HG03039 (cell line): Measurements from ENCODE around the gene MAP9.
"Not testable (repeated sequence)": the region's sequence is repeated elsewhere in the genome, so short reads cannot be mapped to it uniquely, and the experiment has no call there.

ENCODE experiments used
- ATAC-seq: cut with Tn5 transposase; IDR thresholded peaks from one replicate; pipeline ENCODE4 v1.9.1; 2021; ENCODE audit warnings: mild to moderate bottlenecking, moderate library complexity; ENCODE audit not compliant: unreplicated experiment

MAP9 gene

DNA sequence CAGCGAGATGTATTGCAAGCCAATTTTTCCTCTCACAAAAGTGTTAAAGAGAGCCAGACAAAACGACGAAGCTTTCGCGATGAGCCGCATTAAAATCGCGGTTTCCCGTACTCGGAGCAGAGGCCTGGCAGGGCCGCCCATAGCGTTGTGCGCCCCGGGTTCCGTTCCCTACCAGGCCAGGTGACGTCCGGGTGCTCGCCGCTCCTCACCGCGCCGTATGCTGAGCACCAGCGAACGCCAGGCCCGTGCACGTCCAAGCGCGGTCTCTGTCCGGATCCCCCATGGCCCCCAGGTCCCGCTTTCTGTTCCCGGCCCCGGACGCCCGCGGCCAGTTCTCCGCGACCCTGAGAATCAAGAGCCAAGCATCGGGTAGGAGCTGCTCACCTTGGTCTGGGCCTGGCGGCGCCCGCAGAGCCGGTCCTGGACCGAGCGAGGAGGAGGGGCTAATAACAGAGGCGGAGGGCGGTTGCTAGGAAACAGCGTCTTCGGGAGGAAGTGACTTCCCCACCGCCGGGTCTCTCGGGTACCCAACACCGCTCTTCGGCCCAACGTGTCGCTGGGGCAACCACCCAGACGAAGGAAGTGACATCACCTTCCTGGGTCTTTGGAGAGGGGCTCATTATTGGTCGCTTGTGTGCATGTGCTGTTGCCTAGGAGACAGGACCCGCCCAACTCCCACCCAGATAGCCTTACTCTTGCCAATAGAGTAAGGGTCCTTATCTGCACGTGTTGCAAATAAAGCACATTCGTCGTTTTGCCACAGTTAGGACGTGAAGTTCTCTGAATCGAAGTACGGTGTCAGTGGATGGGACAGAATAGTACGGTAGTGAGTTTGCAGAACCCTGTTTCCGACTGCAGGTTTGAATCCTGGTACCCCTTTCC is at the start of gene MAP9:
Gene MAP9, minus strand, starts transcription at position 579 of the 882 bp plus-strand sequence. CDS start 1,115 bp downstream, outside the sequence.
- ATAC-seq: peak; percentile 99

DNA sequence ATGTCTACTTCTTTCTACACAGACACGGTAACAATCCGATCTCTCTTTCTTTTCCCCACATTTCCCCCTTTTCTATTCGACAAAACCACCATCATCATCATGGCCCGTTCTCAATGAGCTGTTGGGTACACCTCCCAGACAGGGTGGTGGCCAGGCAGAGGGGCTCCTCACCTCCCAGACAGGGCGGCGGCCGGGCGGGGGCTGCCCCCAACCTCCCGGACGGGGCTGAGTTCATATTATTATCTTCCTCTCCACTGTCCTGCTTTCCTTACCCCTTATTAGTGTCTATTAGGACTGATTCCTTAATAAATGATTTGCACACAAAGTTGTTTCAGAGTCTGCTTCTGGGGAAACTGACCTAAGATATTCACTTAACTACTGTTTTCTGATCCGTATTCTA is 48.0 kb upstream of the MAP9 start:
- ATAC-seq: not testable (repeated sequence)

DNA sequence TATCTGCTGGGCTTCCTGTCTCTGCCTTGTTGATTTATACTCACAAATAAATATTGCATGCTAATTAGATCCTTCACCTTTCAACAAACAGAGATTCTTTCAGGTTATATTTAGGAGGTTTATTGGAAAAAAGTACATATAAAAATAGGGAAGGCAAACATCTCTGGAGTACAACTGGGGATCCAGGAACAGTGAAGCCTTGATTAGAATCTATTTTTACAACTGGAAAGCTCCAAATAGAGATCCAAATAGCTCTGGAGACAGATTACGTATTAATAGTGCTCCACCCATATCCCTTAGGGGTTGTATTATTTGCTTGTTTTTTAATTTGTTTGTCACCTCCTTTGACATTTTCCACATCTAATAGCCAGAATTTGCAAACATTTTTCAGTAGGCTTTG is 46.9 kb upstream of the MAP9 start:
- no peak for ATAC-seq

DNA sequence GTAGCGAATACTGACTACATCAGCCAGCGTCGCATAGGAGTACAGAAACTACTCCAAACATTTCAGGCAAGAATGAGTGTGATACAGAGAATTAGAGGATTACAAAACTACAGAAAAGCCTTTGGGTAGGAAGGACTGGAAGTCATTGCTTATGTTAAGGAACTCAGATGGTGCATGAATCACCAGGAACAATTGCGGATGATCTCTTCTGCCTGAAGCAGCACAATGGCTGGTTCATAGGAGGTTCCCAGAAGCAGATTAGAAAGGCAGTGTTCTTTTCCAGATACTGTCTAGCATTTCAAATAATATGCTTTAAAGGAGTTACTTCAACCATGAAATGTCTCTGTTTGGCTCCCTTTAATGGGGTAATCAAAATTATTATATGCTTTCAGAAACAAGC is 42.5 kb upstream of the MAP9 start:
- ATAC-seq: no peak

DNA sequence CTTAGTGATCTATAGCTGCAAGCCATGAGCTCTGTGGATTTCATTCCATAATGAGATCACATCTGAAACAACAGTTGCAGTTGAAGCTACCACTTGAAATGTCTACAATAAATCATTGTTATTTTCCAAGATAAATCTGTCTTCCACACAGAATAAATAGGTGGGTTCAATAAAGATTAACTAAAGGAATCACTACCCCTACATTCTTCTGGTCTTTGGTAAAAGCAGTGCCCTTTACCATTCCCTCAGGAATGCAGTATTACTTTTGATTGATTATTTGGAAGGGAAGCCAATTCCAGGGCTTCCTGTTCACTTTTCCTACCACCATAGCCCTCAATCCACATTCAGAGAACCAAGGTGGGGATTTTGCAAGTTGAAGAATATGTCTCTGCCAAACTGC is 38.9 kb upstream of the MAP9 start:
- no peak for ATAC-seq

DNA sequence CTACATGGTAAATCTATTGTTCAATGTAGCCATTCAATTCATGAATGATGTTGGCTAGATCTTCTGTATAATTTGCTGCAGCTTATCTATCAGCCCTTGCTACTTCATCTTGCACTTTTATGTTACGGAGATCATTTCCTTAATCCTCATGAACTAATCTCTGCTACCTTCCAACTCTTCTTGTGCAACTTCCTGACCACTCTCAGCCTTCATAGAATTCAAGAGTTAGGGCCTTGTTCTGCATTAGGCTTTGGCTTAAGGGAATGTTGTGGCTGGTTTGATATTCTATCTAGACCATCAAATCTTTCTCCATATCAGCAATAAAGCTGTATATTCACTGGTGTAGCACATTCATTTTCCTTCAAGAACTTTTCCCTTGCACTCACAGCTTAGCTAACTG is 36.7 kb upstream of the MAP9 start:
- ATAC-seq: no peak

DNA sequence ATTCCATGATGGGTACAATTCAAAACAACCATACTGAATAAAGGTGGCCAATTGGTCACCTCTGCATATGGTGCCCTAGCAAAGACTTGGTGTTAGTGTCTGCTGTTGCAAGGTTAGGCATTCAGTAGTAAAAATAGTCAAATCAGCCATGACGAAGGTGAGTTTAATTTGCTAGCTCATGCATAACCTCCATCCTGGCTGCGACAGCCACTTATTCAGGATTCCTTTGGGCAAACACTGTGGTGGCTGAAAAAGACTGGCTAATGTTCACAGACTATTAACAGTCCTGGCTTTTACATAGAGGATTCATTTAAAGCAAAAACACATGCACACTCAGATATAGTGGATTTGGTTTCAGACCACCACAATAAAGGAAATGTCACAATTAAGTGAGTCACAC is 34.8 kb upstream of the MAP9 start:
- ATAC-seq: no peak

DNA sequence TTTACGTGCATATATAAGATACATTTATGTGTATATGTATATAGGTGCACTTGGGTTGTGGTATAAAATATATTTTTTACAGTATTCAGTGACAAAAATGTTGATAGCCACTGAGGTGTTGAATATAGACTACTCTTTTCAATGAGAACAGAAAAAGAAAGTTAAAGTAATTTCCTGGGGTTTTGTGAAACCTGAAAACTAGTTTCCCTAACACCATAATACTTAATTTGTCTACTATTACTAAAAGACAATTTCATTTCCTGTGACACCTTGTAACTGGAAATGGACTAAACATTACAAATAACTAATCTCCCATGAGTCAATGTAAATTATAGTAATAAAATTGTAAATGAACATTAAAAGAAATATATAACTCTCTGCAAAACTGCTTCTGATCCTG is 32.0 kb upstream of the MAP9 start:
- no peak for ATAC-seq

DNA sequence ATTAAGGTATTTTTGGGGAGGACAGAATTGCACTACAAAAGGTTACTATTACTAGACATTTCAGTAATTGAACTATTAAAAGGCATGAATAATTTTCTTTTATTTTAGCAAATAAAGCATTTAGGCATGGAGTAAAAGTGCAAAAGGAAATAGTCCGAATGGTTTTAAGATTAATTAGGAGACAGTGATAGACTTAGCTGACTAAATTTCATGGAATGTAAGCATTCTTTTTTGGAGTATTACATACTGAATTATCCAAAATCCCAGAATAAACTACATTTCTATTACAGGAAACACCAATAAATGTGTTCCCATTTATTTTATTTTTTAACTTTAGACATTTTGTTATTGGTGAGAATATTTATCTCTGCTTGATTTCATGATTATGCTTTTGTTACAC is 30.7 kb upstream of the MAP9 start:
- ATAC-seq: no peak

DNA sequence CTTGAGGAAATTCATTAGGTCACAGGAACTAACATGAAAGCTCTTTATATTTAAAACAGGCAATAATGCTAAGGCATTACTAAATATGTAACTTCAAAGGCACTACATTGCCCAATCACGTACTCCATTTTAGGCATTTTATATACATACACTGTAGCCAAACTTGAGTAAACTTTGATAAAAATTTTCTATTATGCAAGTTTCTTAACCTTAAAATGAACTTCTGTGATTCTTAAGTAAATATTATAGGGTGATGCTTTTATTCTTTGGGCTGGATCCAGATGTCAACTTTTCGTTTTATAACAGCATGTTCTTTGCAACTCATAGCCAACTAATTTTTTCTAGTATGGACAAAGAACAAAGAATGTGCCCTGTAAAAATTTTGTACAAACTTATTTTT is 28.3 kb upstream of the MAP9 start:
- no peak for ATAC-seq

DNA sequence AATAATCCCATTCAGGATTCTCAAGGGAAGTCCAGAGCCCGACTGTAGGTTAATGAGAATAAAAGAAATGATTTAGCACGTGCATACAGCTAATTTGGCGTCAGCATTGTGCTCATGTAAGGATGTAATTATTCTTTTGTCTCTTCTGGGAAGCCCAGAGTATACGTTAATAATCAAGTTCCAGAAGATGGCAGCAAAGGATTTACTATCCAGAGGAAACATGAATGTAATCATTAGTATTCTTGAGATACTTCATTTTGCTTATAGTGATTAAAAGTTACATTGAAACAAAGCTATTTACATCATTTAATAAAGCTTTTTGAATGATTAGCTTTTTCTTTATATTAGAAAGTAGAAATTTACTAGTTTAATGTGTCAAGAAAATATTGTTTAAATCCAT is 27.1 kb upstream of the MAP9 start:
- no peak for ATAC-seq

DNA sequence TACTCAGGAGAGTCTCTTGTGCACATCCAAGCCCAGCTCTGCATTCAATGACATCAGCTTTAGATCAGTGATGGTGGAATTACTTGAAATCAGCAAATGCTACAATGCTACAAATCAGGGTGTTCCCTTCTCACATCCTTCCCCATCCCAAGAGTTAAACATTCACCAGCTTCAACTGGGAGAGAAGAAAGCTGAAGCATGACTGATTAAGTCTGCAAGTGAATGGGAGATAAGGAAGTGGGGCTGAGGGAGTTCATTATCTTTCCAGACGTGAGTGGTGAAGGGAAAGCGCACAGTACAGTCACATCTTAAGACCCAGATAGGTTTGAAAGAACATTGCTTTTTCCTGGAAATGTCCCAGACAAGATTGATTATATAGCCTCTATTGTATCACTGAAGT is 26.2 kb upstream of the MAP9 start:
- no peak for ATAC-seq

DNA sequence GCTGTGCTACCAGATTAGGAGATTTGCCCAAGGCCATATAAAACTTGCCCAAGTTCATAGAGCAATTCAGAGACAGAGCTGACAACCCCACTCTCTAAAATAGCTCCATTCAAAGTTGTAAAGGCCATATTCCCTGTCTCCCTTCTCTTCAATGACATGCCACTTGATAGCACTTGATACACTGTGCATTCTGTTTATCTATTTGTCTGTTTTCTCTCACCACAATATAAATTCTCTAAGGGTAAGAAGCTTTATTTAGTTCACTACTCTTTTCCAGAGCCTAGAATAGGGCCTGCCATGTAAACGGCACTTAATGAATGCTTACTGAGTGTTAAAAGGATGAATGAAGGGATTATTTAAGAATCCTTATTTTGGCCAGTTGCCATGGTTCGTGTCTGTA is 24.1 kb upstream of the MAP9 start:
- no peak for ATAC-seq

DNA sequence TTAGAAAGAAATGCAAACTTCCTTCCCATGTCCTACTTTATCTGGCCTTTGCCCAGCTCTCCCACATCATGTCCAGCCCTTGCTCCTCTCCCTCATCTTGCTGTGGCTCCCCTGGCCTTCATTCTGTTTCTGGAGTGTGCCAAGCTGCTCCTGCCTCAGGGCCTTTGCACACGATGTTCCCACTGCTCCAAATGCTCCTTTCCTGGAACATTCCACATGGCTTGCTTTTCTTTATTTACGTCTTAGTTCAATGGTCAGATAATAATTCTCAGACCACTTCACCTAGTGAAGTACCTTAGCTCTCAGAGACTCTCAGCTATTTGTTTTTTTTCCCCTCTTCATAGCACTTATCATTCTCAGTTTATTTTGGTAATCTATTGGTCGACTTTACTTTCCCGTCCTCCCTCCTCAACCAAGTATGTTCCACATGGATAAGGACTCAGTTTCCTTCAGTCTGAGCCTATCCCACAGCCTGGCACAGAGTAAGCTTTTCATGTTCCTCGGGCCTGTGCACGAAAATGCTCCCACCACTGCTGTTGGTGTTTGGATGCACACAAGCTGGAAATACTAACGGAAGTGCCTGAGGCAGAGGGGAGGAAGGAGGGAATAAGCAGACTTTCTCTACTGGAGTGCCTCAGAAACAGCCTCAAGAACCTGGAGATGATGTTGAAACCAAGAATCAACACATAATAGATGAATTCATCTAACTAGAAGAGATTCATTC is 23.4 kb upstream of the MAP9 start:
- no peak for ATAC-seq

DNA sequence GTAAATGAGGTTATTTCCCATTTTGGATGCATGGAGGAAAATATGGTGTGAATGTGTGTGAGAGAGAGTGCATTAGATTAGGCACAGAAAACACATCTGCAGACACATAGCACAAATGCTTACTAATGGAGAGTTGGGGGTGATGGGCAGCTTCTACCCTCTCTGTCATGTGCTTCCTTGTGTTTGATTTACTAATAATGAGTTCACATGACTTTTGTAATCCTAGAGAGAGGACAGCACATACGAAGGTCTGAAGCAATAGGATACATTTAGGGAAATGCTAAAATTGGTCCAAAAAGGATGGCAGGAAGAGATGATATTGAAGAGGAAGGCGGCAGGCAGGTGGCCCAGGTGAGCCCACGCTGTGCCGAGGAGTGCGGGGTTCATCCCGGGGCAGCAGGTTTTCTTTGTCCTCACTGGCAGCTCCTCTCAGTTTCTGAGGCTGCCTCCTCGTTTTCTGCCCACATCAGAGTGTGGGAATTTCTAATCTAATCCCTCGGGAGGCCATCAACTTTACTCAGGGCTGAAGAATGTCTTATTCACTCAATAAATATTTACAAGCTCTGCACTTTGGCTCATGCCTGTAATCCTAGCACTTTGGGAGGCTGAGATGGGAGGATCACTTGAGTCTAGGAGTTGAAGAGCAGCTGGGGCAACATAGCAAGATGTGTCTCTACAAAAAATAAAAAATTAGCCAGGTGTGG is 15.9 kb upstream of the MAP9 start:
- no peak for ATAC-seq

DNA sequence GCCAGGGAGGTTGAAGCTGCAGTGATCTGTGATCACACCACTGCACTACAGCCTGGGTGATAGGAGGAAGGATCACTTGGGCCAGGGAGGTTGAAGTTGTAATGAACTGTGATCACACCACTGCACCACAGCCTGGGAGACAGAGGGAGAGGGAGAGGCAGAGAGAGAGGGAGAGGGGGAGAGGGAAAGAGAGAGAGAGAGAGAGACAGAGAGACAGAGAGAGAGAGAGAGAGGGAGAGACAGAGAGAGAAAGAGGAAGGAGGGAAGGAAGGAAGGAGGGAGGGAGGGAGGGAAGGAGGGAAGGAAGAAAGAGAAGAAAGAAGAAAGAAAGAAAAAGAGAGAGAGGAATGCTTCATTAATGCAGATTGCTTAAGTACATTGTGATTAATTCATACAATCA is 15.2 kb upstream of the MAP9 start:
- no peak for ATAC-seq

DNA sequence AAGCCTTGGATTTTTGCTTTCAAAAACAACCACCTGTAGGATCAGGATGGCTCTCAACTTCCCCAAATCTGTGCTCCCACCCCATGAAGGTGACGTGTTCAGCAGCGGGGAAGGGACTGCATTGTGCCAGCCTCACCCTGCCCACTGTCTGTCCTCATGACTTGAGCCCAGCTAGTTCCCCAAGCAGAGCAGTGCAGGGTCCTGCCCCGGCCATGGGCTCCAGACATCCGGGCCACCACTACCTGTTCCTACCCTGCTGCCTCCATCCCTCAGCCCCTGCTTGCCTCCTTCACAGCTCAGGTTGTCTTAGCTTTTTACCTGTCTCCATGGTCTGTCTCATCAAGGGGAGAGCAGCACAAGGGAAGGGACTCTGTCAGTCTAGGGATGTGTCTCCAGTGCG is 11.4 kb upstream of the MAP9 start:
- ATAC-seq: no peak

DNA sequence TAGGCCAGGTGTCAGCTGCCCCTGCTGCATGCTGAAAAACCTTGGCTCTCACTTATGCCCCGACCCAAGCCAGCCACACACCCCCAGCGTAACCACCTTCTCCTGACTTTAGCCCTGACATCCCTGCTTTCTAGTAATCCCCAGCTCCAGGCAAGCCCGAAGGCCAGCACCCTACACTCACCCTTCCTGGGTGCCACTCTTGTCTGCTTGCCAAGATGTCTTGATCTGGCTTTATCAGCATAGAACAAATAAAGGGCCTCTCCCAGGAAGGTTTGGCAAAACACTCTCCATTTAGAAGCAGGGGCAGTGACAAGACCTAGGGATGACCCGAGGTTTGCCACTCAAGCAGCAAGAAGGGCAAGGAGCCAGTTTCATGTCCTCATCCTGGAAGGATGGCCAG is 6.8 kb upstream of the MAP9 start:
- ATAC-seq: no peak

DNA sequence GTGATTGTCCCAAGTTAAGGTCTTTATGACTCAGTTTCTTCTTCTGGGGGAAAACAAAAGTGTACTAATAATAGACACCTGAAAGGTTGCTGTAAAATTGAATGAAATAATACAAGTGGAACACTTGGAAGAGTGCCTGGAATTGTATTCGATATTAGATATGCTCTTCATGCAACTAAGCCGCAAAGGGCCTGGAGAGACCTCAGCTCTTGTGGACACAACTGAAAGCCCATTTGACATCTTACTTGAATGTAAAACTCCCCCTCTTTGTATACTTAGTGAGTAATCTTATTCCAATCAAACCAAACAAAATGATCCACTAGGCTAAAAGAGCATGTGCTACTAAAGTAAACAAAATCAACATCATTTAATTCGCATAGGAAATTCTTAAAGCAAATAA is 511 bp upstream of the MAP9 start:
- no peak for ATAC-seq

DNA sequence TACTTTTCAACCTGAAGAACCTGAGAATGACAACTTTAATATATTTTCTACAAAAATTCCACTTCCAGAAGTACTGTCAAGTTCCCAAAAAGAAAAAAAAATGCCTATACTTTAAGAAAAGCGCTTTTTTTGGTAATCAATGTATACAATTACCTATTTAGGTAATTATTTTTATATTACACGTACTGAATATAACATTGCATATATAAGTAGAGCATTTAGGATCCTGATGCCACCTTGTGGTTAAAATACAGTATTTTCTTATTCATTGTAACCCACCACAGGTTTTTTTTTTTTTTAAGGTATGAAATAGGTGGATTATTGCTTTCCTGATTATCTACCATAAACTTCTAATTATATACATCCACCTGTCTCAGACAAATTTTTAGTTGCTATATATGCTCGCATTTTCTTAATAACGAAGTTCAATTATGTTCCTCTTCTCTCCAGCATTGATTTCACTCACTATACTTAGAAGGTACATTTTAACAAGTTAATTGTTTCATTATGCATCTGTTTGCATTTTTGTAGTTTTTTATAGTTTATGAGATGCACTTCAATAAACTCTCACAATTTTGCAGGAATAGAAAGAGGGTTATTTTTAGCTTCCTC is 5.2 kb downstream of the MAP9 start:
- ATAC-seq: no peak

DNA sequence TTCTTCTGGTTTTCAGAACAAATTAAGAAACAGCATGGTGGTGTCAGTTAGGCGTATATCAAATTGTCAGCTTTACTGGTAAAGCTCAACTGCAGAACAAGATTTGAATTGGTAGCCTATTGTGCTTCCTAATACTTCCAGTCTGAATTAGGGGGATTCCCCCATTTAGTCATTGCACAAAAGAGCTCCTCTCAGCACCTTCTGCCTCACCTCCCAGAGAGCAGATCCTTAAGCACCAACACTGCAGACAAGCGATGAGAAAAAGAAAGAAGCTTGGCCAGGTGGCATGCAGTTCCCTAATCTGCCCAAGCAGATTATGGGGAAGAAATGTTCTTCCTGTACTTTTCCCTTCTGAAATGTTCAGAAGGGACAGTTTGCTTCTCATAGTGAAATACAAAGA is 9.2 kb downstream of the MAP9 start:
- ATAC-seq: peak; percentile 87
